ENCODE results near the gene GRHPR.

The GRHPR gene

DNA sequence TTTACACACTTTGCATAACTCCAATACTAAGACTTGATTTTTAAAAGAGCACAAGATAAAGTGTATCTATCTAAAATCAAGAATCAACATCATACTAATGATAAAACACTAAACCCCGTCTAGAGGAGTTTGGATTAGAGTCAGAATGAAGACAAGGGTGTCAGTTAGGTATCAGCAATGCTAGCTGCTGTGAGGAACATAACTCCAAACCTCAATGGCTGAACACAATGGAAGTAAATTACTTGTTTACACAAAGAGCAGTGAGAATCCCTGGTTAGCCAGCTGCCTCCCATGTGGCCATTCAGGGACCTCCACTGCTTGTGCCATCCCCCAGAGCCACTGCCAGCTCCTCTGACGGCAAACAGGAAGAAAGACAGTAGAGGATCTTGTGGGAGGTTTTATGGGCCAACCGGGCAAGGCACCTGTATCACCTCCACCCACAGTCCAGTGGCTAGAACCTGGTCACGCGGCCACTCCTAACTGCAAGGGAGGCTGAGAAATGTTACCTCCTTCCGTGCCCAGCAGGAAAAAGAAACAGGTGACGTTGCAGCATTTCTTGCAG is 24.0 kb upstream of the GRHPR start:
- DNase-seq (ENCODE audit: low read depth in 3 of 3): no peak

- no peak for DNase-seq (ENCODE audit: low read depth in 3 of 3)
Observed at GRCh38 chr9:37399336-37399735, 23.2 kb upstream of the GRHPR start.

DNA sequence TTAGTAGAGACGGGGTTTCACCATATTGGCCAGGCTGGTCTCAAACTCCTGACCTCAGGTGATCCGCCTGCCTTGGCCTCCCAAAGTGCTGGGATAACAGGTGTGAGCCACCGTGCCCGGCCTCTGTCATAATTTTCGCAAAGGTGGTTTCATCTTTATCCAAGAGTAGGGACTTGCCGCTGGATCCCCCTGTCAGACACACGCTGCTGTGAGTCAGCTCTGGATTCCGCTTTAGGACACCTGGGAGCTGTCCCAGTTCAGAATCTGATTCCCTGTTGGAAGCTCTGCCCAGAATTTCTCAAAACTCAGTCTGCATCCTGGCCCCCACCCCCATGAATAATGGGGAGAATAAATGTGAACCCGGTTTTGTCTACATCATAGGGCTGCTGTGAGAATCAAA is 17.9 kb upstream of the GRHPR start:
- no peak for DNase-seq (ENCODE audit: low read depth in 3 of 3)

- DNase-seq (ENCODE audit: low read depth in 3 of 3): no peak
Observed at GRCh38 chr9:37405350-37405749, 17.1 kb upstream of the GRHPR start.

DNA sequence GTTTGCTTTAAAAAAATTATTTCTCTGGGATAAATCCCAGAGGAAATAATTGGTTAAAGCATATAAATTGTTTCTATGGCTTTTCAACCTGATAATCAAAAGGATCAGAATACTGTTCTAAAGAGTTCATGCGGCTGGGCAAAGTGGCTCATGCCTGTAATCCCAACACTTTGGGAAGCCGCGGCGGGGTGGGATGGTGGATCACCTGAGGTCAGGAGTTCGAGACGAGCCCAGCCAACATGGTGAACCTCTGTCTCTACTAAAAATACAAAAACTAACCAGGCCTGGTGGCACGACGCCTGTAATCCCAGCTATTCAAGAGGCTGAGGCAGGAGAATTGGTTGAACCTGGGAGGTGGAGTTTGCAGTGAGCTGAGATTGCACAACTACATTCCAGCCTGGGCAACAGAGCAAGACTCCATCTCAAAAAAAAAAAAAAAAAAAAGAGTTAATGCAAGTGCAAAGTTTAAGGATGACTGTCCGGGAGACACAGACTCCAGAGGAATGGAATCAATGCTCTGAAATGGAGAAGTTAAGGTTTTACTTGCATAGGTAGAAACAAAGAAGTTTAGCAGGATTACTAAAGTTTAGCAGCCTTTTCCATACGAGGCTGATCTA is 16.6 kb upstream of the GRHPR start:
- DNase-seq (ENCODE audit: low read depth in 3 of 3): no peak

- DNase-seq (ENCODE audit: low read depth in 3 of 3): no peak
Observed at GRCh38 chr9:37406603-37407401, 15.7 kb upstream of the GRHPR start.

DNA sequence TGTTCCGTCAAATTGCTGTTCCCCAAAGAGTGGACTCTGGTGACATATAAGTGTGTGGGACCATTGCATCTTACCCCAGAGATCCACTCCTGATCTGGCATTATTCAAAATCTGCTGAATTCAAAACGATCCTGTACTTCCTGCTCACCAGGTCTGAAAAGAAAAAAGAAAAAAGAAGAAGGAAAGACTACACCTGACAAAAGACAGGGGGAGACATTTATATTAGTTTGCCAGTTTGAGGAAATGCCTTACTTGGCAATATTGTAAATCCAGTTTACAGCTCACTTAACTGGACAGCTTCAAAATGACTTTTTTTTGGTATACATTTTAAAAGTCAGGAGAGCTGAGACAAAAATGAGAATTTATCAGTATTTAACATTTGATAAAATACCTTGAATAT is 15.0 kb upstream of the GRHPR start:
- DNase-seq (ENCODE audit: low read depth in 3 of 3): no peak

GRCh38 chr9:37408933-37409710 is 13.4 kb upstream of the GRHPR start:
- DNase-seq (ENCODE audit: low read depth in 3 of 3): peak; percentile 17 to 70 (median 55)

- DNase-seq (ENCODE audit: low read depth in 3 of 3): no peak
Observed at GRCh38 chr9:37410354-37410861, 12.1 kb upstream of the GRHPR start.

GRCh38 chr9:37410969-37411785 is 11.3 kb upstream of the GRHPR start:
- DNase-seq (ENCODE audit: low read depth in 3 of 3): peak in 1 of 3 experiments; percentile 31

- DNase-seq (ENCODE audit: low read depth in 3 of 3): no peak
Observed at GRCh38 chr9:37412431-37413151, 9.9 kb upstream of the GRHPR start.

GRCh38 chr9:37413311-37413710 is 9.2 kb upstream of the GRHPR start:
- no peak for DNase-seq (ENCODE audit: low read depth in 3 of 3)

DNA sequence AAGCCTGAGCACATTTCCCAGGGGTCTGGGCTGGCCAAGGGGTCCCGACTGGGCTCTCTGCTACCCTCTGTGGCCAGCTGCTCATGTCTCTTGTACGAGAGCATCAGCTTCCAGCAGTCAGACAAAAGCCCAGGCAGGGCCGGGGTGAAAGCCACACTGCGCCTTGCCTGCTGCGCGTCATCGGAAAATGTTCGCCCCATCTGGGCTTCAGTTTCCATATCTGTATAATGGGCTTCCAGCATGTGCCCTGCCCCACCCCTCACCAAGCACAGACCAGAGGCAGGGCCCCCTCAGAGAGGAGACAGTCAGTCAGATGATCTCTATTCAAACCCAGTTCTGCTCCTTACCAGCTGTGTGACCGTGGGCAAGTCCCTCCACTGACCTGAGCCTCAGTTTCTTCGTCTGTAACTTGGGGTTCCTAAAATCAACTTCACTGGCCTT is 8.0 kb upstream of the GRHPR start:
- no peak for DNase-seq (ENCODE audit: low read depth in 3 of 3)

DNA sequence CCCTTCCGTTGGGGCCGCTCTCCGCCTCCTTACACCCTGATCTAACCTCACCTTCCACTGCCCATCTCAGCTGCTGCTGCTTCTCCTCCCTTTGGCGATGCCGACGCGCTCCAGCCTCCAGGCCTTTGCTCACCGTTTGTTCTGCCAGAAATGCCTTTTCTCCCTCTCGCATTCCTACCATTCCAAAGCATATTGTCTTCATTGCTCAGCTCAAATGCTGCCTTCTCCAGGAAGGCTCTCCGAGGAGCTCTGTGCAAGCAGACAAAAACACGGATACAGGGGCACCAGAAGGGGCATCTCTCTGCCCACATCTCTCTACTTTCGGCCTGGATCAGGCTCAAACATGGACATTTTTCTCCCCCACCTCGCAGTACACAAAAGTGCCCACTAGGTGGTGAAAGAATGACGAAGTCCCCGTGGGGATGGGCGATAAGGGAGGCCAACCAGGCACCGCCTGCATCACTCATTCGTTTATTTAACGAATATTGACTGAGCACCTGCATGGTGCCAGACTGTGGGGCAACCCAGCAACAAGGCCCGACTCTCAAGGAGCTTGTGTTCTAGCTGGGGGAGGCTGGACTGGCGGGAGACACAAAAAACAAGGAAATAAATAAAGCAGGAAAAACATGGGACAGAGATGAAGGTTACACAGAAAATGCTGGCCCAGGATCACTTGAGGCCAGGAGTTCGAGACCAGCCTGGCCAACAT is 7.3 kb upstream of the GRHPR start:
- peak; percentile 57 to 73 (median 69) for DNase-seq (ENCODE audit: low read depth in 3 of 3)

DNA sequence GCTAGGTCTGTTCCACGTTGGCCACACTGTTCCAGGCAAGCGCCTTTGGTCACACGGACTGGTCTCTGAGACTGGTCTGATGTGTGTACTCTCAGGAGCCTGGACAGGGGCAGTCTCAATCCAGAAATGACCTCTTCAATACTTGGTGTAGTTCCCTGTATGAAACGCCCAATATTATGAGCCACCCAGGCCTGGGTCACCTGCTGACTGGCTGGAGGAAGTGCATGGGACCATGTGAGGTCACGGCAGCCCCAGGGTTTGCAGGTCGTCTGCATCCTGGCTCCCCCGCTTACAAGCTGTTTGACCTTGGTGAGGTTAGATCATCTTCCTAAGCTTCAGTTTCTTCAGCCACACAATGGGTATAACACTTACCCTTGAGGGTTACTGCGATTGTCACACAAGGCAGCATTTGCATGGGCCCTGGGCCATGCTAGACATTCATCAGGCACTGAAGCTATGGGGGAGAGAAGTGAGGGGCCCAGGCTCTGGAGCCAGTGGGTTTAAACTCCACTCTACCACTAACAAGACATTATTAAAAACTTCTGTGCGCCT is 5.2 kb upstream of the GRHPR start:
- DNase-seq (ENCODE audit: low read depth in 3 of 3): no peak

DNA sequence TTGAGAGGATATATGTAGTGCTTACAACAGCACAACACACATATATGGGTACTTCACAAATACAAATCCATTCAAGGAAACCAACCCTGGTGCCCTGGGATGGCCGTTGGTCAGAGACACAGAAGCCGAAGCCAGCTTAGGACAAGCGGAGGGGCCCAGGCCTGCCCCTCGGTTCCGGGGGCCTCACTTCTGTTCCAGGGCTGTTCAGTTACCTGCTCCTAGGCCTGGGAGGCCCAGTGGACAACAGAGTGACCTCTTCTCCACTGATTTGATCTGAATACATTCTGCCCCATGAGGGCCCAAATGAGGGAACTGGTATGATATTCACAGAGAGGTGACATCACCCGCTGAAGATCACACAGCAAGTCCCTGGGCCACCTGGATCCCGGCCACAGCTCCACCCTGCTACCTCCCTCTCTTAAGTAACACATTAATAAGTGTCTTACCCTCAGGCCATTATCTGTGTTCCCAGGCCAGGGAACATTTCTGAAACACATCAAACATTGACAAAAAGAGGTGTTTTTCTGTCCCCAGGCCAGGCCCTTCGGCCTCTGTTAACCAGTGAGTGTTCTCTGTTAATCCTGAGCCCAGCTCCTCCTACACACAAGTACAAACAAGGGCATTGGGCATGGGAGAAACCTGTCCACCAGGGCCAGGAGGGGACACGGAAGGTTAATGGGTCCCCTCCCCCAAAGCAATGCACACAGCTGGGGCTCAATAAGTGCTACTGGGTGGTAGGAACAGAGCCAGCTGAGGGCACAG is 4.5 kb upstream of the GRHPR start:
- no peak for DNase-seq (ENCODE audit: low read depth in 3 of 3)

- DNase-seq (ENCODE audit: low read depth in 3 of 3): no peak
Observed at GRCh38 chr9:37419204-37419603, 3.3 kb upstream of the GRHPR start.

- no peak for DNase-seq (ENCODE audit: low read depth in 3 of 3)
Observed at GRCh38 chr9:37420271-37421215, 2.0 kb upstream of the GRHPR start.
